Measurements from ENCODE around the gene PSME2. TPM values are rescaled to one million over a fixed set of nuclear protein-coding genes. Genes with fewer than 3 reads are reported as not detected.

PSME2 gene
- total RNA-seq, 1 experiment from 2014 or later: 153 TPM

GRCh38 chr14:24183014-24183481 lies 36.6 kb upstream of the PSME2 start:
- POLR2A ChIA-PET (ENCODE audit: unreplicated experiment): interaction anchor here (0.8 kb wide), 1 partner anchor 33 kb away, joined by 4 read pairs; no protein-coding TSS in a partner anchor
- no peaks in the 10 kb centered on the region for H3F3A ChIP-seq (ENCODE audit: insufficient read depth, low read depth)
- no peaks in the 10 kb centered on the region for H3K27me3 ChIP-seq (ENCODE audit: insufficient read depth, low read depth)
- H4K20me1 ChIP-seq (ENCODE audit: insufficient read depth): no peaks in the 10 kb centered on the region; the same call in 1 of the 2 replicates
- no peak overlapping the region for H3K27ac ChIP-seq
- no peaks in the 10 kb centered on the region for H3K36me3 ChIP-seq (ENCODE audit: low read depth)
- H3K4me2 ChIP-seq: no peak overlapping the region
- no peak overlapping the region for H2AFZ ChIP-seq
- CTCF ChIA-PET: no interaction called here
- DNase-seq: no peak
- BruUV-seq (replicated peaks): no TSS peak
- H3K9me2 ChIP-seq (ENCODE audit: insufficient read depth): no peaks in the 10 kb centered on the region
- no peaks in the 10 kb centered on the region for H3K9me3 ChIP-seq (ENCODE audit: insufficient read depth, low read depth)
- H3K4me3 ChIP-seq: no peak overlapping the region
- intact Hi-C loops (cut with micrococcal nuclease; ENCODE audit: unreplicated experiment): no loop called here
- peaks cover 6% of the 10 kb centered on the region for H3K4me1 ChIP-seq (replicated peaks; ENCODE audit: insufficient read depth)
- H3K79me2 ChIP-seq (ENCODE audit: low read depth): peaks cover 13% of the 10 kb centered on the region
- TF ChIP-seq CTCF (conservative IDR thresholded peaks at IDR 0.05) (no peak), EZH2 (IDR thresholded peaks at IDR 0.05; ENCODE audit: low read depth) (no peak)

- Histone ChIP-seq H3K27me3 (ENCODE audit: insufficient read depth, low read depth) (no peaks in the 10 kb centered on the region), H3K9me2 (ENCODE audit: insufficient read depth) (no peaks in the 10 kb centered on the region), H3K9me3 (ENCODE audit: insufficient read depth, low read depth) (no peaks in the 10 kb centered on the region), H3K4me2 (no peak overlapping the region), H2AFZ (no peak overlapping the region), H3K4me3 (no peak overlapping the region), H3K4me1 (replicated peaks; ENCODE audit: insufficient read depth) (no peaks in the 10 kb centered on the region), H3K36me3 (ENCODE audit: low read depth) (no peaks in the 10 kb centered on the region), H3K79me2 (ENCODE audit: low read depth) (peaks cover 6% of the 10 kb centered on the region; the same call in 1 of the 2 replicates), H3F3A (ENCODE audit: insufficient read depth, low read depth) (no peaks in the 10 kb centered on the region), H4K20me1 (ENCODE audit: insufficient read depth) (no peaks in the 10 kb centered on the region; the same call in 1 of the 2 replicates), H3K27ac (no peak overlapping the region)
- no TSS peak for BruUV-seq (replicated peaks)
- DNase-seq: no peak
- TF ChIP-seq EZH2 (IDR thresholded peaks at IDR 0.05; ENCODE audit: low read depth) (no peak), CTCF (conservative IDR thresholded peaks at IDR 0.05) (no peak)
- ChIA-PET CTCF (no interaction called here), POLR2A (ENCODE audit: unreplicated experiment) (no interaction called here)
- intact Hi-C loops (cut with micrococcal nuclease; ENCODE audit: unreplicated experiment): no loop called here
These were observed 35.9 kb upstream of the PSME2 start for GRCh38 chr14:24182110-24182882.

DNA sequence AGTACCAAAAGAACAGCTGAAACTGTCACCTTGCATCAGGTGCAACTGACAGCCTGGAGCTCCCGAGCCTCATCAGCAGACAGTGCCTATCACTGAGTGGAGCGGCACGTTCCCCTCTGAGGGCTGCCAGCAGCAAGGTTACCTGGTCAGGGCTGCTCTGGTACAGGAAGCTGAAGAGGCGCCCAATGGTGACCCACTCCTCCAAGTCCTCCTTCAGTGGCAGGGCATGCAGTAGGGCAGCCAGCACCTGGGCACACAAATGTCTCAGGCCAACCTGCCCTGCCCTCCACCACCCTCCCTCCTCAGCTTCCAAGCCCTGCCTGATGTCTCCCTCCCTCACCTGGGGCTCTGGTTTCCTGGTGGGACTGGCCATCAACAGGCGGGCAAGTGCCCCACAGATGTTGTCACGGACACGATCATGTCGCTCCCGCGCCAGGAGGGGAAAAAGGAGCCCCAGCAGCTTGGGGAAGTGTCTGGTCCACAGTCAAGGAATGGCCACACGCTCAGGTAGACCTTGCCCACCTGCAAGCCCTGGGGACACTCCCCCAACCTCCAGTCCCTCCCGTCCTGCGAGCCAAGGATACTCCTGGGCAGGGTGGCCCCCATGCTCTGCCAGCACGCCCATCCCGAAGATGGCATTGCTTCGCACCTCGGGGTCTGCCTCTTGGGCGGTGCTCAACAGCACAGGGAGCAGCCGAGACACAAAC lies 35.1 kb upstream of the PSME2 start:
- Histone ChIP-seq H4K20me1 (ENCODE audit: insufficient read depth) (no peaks in the 10 kb centered on the region; the same call in 1 of the 2 replicates), H3K27me3 (ENCODE audit: insufficient read depth, low read depth) (no peaks in the 10 kb centered on the region), H3K4me1 (replicated peaks; ENCODE audit: insufficient read depth) (no peaks in the 10 kb centered on the region), H3K9me2 (ENCODE audit: insufficient read depth) (no peaks in the 10 kb centered on the region), H2AFZ (no peak overlapping the region), H3K4me2 (no peak overlapping the region), H3K27ac (no peak overlapping the region), H3K36me3 (ENCODE audit: low read depth) (no peaks in the 10 kb centered on the region), H3F3A (ENCODE audit: insufficient read depth, low read depth) (no peaks in the 10 kb centered on the region; the same call in 1 of the 2 replicates), H3K79me2 (ENCODE audit: low read depth) (no peaks in the 10 kb centered on the region), H3K9me3 (ENCODE audit: insufficient read depth, low read depth) (no peaks in the 10 kb centered on the region), H3K4me3 (no peak overlapping the region)
- intact Hi-C loops (cut with micrococcal nuclease; ENCODE audit: unreplicated experiment): no loop called here
- no peak for DNase-seq
- TF ChIP-seq CTCF (conservative IDR thresholded peaks at IDR 0.05) (no peak), EZH2 (IDR thresholded peaks at IDR 0.05; ENCODE audit: low read depth) (no peak)
- POLR2A ChIA-PET (ENCODE audit: unreplicated experiment): interaction anchor here (0.7 kb wide), 1 partner anchor 21 kb away, joined by 3 read pairs; no protein-coding TSS in a partner anchor
- BruUV-seq (replicated peaks): no TSS peak
- CTCF ChIA-PET: no interaction called here
